H1 (cell line): ENCODE measurements around the gene EPN2. TPM values are rescaled to one million over a fixed set of nuclear protein-coding genes. Genes with fewer than 3 reads are reported as not detected.

Experiments
- ATF2 ChIP-seq: IDR thresholded peaks from 2 replicates; pipeline ENCODE4 v1.6.1; 2012; ENCODE audit warnings: low read length, inconsistent platforms
- BACH1 ChIP-seq: IDR thresholded peaks from 2 replicates; pipeline ENCODE4 v1.6.1; 2012; ENCODE audit warnings: low read length, improper control_type of control experiment
- EGR1 ChIP-seq: IDR thresholded peaks from 2 replicates; pipeline ENCODE4 v1.6.1; 2011; ENCODE audit warnings: low read depth, low read length, borderline replicate concordance
- EP300 ChIP-seq, 2 experiments: IDR thresholded peaks; 1 replicate in 1 of 2; 2 replicates in 1 of 2; pipeline ENCODE4 v1.6.1; 2011 to 2012; ENCODE audit warnings: low read depth in 2 of 2, low read length in 2 of 2, mild to moderate bottlenecking in 2 of 2, borderline replicate concordance in 1 of 2, inconsistent platforms in 1 of 2, moderate library complexity in 1 of 2
- JUN ChIP-seq: IDR thresholded peaks from 2 replicates; pipeline ENCODE4 v1.6.1; 2011; ENCODE audit warnings: low read depth, mild to moderate bottlenecking, improper control_type of control experiment, low read length
- KDM1A ChIP-seq: fragments of 200-600, 300-600 bp; sonication (generic); IDR thresholded peaks from 2 replicates; pipeline ENCODE4 v1.7.1; 2016; ENCODE audit warnings: mild to moderate bottlenecking, low read length, borderline replicate concordance
- RBBP5 ChIP-seq: IDR thresholded peaks from 2 replicates; pipeline ENCODE4 v1.7.1; 2012; ENCODE audit warnings: low read depth, mild to moderate bottlenecking, inconsistent platforms, low read length, moderate library complexity, borderline replicate concordance
- SAP30 ChIP-seq: fragments of 300-600 bp; sonication (generic); IDR thresholded peaks from 2 replicates; pipeline ENCODE4 v1.7.1; 2012; ENCODE audit warnings: low read length, moderate library complexity, mild to moderate bottlenecking, inconsistent platforms; ENCODE audit not compliant: insufficient read depth, insufficient replicate concordance
- SP1 ChIP-seq: IDR thresholded peaks from 2 replicates; pipeline ENCODE4 v1.6.1; 2011; ENCODE audit warnings: low read depth, low read length
- TEAD4 ChIP-seq: IDR thresholded peaks from 2 replicates; pipeline ENCODE4 v1.6.1; 2012; ENCODE audit warnings: low read depth, low read length, inconsistent platforms, mixed read lengths
- polyA plus RNA-seq, 7 experiments: library from polyadenylated mRNA; depleted of rRNA in 3 of 7; stranded (reverse) in 5 of 7; unstranded in 2 of 7; fragments of >200 nt in 5 of 7; fragments of 200-250 nt in 2 of 7; gene quantifications; 1 replicate in 5 of 7; 2 replicates in 1 of 7; 4 replicates in 1 of 7; pipeline versions ENCODE4 v1.2.1 to v1.2.3, GENCODE V29; 2011 to 2013; ENCODE audit warnings: missing spikeins in 2 of 7, mixed read lengths in 2 of 7
- total RNA-seq: library from RNA; stranded (reverse); fragmentation: NEBNext Ultra II Directional; extraction: Animal tissue kit (Norgen Biotek cat#: 25700); gene quantifications from 2 replicates; pipeline ENCODE4 v1.2.1, GENCODE V29; 2021

The EPN2 gene
- total and polyA plus RNA-seq, 2 of the 8 experiments (the other 6 are each of a cell fraction or from before 2014, with no cell fraction given) = 28.7 to 55.8 TPM

DNA sequence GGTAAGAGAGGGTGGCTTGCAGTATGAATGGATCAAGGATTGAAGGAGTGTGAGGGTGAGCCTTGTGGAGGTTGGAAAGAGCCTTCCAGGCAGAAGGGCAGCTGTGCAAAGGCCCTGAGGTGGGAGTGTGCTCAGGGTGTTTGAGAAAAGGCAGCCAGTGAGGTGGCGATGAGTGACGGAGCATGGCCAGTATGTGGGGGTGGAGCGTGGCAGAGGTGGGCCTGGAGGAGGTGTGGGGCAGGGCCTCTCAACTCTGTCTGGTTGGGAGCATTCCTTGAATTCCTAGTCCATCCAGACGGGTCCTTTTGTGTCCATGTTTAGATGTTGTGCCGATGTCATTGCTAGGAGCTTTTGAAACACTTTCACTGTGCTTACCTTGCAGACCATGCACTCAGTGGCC, 51.3 kb downstream of the EPN2 start (continued):
- TF ChIP-seq EP300 (IDR thresholded peaks at IDR 0.05; ENCODE audit: borderline replicate concordance in 1 of 2, low read depth in 2 of 2, low read length in 2 of 2) (peak in 1 of 2 experiments; percentile 36; a peak in 1 of 3 replicates), EGR1 (peak; percentile 20; the same call in 1 of the 2 replicates), RBBP5 (no peak), SAP30 (no peak), KDM1A (peak; percentile 90; the same call in 1 of the 2 replicates), JUN (no peak), TEAD4 (peak; percentile 96), ATF2 (0 out of 2 replicates have a peak, but pooled peaks have one; percentile 46), BACH1 (no peak), SP1 (peak; percentile 68; the same call in 1 of the 2 replicates)
